AG09319 (cell line): ENCODE data around the gene CAMTA1.

Source experiments
- DNase-seq: peaks from one replicate; pipeline ENCODE4 v3.0.0-alpha.2; 2010; ENCODE audit warnings: low read depth; ENCODE audit errors: extremely low read depth
- CTCF ChIP-seq: IDR thresholded peaks from 2 replicates; pipeline ENCODE4 v1.5.1; 2011; ENCODE audit warnings: low read depth, mild to moderate bottlenecking, inconsistent platforms, low read length, moderate library complexity

CAMTA1 gene

DNA sequence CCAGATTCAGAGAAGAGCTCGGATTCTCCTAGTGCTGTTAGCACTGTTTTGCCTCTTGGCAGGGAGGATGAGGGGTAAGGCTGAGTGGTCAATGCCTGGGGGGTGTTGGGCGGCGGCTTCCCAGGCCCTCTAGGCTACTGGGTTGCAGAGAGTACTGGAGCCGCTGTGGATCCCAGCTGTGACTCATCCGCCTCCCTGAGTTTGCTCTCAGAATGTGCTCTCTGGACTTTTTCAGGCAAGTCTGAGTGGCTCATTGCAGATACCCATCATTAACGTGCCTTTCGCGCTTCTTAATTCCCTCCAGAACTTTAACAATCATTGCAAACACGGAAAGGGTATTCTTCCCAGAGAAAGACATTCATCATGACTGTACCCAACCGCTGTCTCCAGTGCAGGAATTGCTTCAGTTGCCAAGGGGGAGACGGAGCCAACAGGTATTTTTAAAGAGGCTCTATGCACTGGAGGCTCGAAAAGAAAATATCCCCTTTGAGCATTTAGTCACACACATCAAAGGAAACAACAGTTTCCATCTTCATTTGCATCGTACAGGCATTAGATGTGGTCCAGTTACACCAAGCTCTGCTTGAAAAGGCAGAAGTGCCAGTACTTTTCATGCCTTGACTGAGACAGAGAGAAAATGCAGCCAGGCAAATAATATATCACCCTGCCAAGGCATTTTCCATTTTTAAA, 14.4 kb upstream of the CAMTA1 start:
- no peak for TF ChIP-seq CTCF

GRCh38 chr1:6771441-6771769, 13.8 kb upstream of the CAMTA1 start:
- TF ChIP-seq CTCF: no peak

More for the DNA sequence above, 14.4 kb upstream of the CAMTA1 start:
- no peak for DNase-seq

DNA sequence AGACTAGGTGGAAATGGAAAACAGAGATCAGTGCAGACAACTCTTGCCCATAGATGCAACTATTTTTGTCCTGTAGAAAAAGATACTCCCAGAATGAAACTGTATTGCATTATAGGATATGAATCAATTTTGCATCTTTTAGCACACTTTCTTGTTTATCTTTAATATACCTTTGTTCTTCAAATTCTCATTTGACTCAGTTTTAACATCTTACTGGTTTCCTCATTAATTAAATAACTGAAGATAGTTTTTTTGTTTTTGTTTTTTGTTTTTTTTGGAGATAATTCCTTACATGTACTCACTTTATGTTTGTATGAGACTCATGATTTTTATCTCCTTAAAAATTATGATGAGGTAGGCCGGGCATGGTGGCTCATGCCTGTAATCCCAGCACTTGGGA, 10.9 kb upstream of the CAMTA1 start:
- DNase-seq: no peak
- TF ChIP-seq CTCF: no peak

More at GRCh38 chr1:6771441-6771769, 13.8 kb upstream of the CAMTA1 start:
- DNase-seq: no peak

DNA sequence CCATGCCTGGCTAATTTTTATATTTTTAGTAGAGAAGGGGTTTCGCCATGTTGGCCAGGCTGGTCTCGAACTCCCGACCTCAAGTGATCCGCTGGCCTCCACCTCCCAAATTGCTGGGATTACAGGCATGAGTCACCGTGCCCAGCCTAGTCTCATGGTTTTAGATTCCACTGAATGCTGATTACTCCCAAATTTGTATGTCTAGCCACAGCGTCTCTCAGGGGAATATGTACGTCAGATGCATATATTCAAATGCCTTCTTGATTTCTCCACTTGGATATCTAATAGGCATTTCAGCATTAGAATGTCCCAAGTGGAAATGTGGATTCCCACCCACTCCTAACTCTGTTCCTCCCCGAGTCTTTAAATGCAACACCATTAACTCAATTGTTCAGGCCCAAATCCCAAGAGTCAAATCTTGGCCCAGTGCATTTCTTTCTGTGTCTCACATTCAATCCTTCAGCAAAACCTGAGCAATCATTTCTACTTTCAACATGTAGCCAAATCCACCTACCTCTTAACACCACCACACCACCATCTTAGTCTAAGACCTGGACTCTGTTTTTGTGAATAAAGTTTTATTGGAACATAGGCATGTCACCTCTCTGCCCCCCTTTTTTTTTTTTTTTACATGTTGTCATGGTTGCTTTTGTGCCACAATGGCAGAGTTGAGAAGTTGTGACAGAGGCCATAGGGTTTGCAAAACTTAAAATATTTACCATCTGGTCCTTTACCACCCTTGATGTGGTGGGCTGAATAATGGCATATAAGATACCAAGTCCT, 9.8 kb upstream of the CAMTA1 start:
- TF ChIP-seq CTCF: no peak
- DNase-seq: no peak

DNA sequence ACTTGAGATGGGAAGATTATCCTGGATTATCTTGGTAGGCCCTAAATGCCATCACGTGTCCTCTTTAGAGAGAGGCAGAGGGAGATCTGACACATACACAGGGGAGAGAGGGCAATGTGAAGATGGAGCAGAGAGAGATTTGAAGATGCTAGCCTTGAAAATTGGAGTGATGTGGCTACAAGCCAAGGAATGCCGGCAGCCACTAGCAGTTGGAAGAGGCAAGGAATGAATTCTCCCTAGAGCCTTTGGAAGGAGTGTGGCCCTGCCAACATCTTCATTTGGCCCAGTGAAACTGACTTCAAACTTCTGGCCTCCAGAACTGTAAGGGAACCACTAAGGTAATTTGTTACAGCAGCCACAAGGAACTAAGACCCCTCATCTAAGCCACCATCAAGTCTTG, 8.9 kb upstream of the CAMTA1 start:
- no peak for TF ChIP-seq CTCF
- no peak for DNase-seq

DNA sequence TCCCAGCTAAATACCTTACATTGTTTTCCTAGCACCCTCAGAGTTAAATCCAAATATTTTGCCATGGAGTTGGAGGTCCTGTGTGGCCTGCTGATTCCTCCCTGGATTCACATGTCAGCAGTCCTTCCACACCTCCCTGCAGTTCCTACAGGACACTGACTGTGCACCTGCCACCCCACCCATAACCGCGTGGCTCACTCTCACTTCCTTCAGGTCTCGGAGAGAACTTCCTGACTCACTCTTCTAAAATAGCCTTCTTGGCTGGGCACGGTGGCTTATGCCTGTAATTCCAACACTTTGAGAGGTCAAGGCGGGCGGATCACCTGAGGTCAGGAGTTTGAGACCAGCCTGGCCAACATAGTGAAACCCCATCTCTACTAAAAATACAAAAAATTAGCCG, 8.4 kb upstream of the CAMTA1 start:
- DNase-seq: no peak
- no peak for TF ChIP-seq CTCF

DNA sequence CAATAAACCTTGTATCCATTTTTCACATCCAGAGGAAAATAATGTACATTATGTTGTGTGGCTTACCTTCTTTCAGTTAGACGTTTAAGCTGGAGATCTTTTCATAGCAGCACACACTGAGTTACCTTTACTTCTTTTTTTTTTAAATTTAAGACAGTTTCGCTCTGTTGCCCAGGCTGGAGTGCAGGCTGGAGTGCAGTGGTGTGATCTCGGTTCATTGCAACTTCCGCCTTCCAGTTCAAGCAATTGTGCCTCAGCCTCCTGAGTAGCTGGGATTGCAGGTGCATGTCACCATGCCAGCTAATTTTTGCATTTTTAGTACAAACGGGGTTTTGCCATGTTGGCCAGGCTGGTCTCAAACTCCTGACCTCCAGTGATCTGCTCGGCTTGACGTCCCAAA, 7.4 kb upstream of the CAMTA1 start:
- TF ChIP-seq CTCF: no peak
- DNase-seq: no peak
